ENCODE measurements around the gene WDR43. TPM values are rescaled to one million over a fixed set of nuclear protein-coding genes. Genes with fewer than 3 reads are reported as not detected.

WDR43 gene
- total RNA-seq, 2 experiments from 2014 or later = 50.3 to 54.3 TPM

- DNase-seq = no peak
- POLR2A ChIA-PET = no interaction called here
- peaks cover 31% of the 10 kb centered on the region for H3K36me3 Mint-ChIP-seq
Measured at GRCh38 chr2:28927878-28928277, 33.4 kb downstream of the WDR43 start.

DNA sequence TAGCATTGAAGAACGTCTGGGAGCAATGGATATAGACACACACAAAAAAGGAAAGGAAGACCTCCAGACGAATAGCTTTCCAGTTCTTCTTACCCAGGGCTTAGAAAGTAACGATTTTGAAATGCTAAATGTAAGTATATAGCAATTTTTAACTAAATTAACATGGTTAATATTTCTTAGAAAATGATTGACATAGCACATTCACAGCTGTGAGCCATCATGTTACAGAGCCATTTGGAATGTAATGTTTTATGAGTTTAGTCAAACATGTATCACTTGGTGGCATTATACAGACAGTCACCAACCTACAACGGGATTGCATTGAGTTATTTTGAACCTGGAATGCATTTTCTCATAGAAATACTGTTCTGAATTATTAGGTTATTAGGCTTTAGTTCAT is 35.1 kb downstream of the WDR43 start:
- no peak overlapping the region for H3K4me3 Mint-ChIP-seq
- no peaks in the 10 kb centered on the region for H3K4me1 Mint-ChIP-seq
- no peaks in the 10 kb centered on the region for H3K27me3 Mint-ChIP-seq
- no peak overlapping the region for H3K27ac Mint-ChIP-seq
- H3K36me3 Mint-ChIP-seq = peaks cover 21% of the 10 kb centered on the region
- DNase-seq (no peak), ATAC-seq (ENCODE audit: low read depth) (no peak)
- H3K9me3 Mint-ChIP-seq = no peaks in the 10 kb centered on the region
- POLR2A ChIA-PET = no interaction called here

More at GRCh38 chr2:28927878-28928277, 33.4 kb downstream of the WDR43 start:
- no peaks in the 10 kb centered on the region for H3K27me3 Mint-ChIP-seq
- peaks cover 2% of the 10 kb centered on the region for H3K4me1 Mint-ChIP-seq
- H3K27ac Mint-ChIP-seq = no peak overlapping the region
- no peaks in the 10 kb centered on the region for H3K9me3 Mint-ChIP-seq
- H3K4me3 Mint-ChIP-seq = no peak overlapping the region
- no peak for ATAC-seq (ENCODE audit: low read depth)

DNA sequence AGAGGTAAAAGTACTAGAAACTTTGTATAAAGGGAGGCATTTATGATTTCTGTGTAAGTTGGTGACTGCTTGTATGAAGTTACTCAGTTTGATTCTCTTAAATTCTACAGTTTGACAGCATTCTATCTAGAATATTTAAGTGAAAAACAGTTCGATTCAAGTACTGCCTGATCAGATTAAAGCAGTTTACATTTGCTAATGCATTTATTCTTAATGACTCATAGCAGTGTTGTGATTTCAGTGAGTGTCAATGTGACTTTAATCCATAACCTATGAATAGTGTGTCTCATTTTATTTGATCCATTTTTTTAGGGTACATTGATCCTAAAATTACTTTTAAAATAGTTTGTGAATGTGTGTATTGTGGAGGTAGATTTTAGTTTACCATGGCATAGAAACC is 35.7 kb downstream of the WDR43 start:
- Mint-ChIP-seq H3K36me3 (peaks cover 19% of the 10 kb centered on the region), H3K27me3 (no peaks in the 10 kb centered on the region), H3K27ac (no peak overlapping the region), H3K4me3 (no peak overlapping the region), H3K4me1 (no peaks in the 10 kb centered on the region), H3K9me3 (no peaks in the 10 kb centered on the region)
- ATAC-seq (ENCODE audit: low read depth) = no peak
- DNase-seq = no peak
- POLR2A ChIA-PET = no interaction called here

- no peak for DNase-seq
- Mint-ChIP-seq H3K4me3 (no peak overlapping the region), H3K9me3 (no peaks in the 10 kb centered on the region), H3K27me3 (no peaks in the 10 kb centered on the region), H3K27ac (no peak overlapping the region), H3K4me1 (peaks cover 6% of the 10 kb centered on the region), H3K36me3 (peaks cover 15% of the 10 kb centered on the region)
- POLR2A ChIA-PET = no interaction called here
- ATAC-seq (ENCODE audit: low read depth) = no peak
Measured at GRCh38 chr2:28934769-28935168, 40.3 kb downstream of the WDR43 start.

- no peak for ATAC-seq (ENCODE audit: low read depth)
- no peak overlapping the region for H3K27ac Mint-ChIP-seq
- H3K9me3 Mint-ChIP-seq = no peaks in the 10 kb centered on the region
- peaks cover 39% of the 10 kb centered on the region for H3K36me3 Mint-ChIP-seq
- no peak overlapping the region for H3K4me3 Mint-ChIP-seq
- DNase-seq = no peak
- POLR2A ChIA-PET = no interaction called here
- H3K4me1 Mint-ChIP-seq = peaks cover 12% of the 10 kb centered on the region
- H3K27me3 Mint-ChIP-seq = no peaks in the 10 kb centered on the region
Measured at GRCh38 chr2:28941008-28941407, 46.5 kb downstream of the WDR43 start.

- POLR2A ChIA-PET = no interaction called here
- H3K36me3 Mint-ChIP-seq = peaks cover 47% of the 10 kb centered on the region
- peaks cover 2% of the 10 kb centered on the region for H3K9me3 Mint-ChIP-seq
- peaks cover 8% of the 10 kb centered on the region for H3K4me1 Mint-ChIP-seq
- H3K27ac Mint-ChIP-seq = no peak overlapping the region
- H3K27me3 Mint-ChIP-seq = no peaks in the 10 kb centered on the region
- no peak for ATAC-seq (ENCODE audit: low read depth)
- no peak for DNase-seq
- H3K4me3 Mint-ChIP-seq = no peak overlapping the region
Measured at GRCh38 chr2:28944535-28945248, 50.2 kb downstream of the WDR43 start.

GRCh38 chr2:28948160-28948559 is 53.7 kb downstream of the WDR43 start:
- ATAC-seq (ENCODE audit: low read depth) = no peak

DNA sequence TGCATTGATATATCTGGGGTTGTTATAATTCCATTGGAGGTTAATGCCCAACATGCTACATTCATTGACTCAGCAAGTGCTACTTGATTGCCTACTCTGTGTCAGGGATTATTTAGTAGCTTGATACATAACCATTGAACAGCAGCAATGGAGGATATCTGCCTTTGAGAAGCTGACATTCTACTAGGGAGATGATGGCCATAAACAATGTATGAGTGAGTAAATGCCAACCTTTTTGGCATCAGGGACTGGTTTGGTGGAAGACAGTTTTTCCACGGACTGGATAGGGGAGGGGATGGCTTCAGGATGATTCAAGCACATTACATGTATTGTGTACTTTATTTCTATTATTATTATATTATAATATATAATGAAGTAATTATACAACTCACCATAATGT is 54.7 kb downstream of the WDR43 start:
- peaks cover 37% of the 10 kb centered on the region for H3K36me3 Mint-ChIP-seq
- POLR2A ChIA-PET = no interaction called here
- H3K4me3 Mint-ChIP-seq = no peak overlapping the region
- H3K27ac Mint-ChIP-seq = no peak overlapping the region
- DNase-seq (no peak), ATAC-seq (ENCODE audit: low read depth) (no peak)
- H3K9me3 Mint-ChIP-seq = peaks cover 2% of the 10 kb centered on the region
- H3K4me1 Mint-ChIP-seq = peaks cover 5% of the 10 kb centered on the region
- H3K27me3 Mint-ChIP-seq = no peaks in the 10 kb centered on the region

More at GRCh38 chr2:28948160-28948559, 53.7 kb downstream of the WDR43 start:
- H3K36me3 Mint-ChIP-seq = peaks cover 43% of the 10 kb centered on the region
- POLR2A ChIA-PET = no interaction called here
- peaks cover 2% of the 10 kb centered on the region for H3K9me3 Mint-ChIP-seq
- peaks cover 5% of the 10 kb centered on the region for H3K4me1 Mint-ChIP-seq
- no peaks in the 10 kb centered on the region for H3K27me3 Mint-ChIP-seq
- H3K4me3 Mint-ChIP-seq = no peak overlapping the region
- no peak overlapping the region for H3K27ac Mint-ChIP-seq
- no peak for DNase-seq

DNA sequence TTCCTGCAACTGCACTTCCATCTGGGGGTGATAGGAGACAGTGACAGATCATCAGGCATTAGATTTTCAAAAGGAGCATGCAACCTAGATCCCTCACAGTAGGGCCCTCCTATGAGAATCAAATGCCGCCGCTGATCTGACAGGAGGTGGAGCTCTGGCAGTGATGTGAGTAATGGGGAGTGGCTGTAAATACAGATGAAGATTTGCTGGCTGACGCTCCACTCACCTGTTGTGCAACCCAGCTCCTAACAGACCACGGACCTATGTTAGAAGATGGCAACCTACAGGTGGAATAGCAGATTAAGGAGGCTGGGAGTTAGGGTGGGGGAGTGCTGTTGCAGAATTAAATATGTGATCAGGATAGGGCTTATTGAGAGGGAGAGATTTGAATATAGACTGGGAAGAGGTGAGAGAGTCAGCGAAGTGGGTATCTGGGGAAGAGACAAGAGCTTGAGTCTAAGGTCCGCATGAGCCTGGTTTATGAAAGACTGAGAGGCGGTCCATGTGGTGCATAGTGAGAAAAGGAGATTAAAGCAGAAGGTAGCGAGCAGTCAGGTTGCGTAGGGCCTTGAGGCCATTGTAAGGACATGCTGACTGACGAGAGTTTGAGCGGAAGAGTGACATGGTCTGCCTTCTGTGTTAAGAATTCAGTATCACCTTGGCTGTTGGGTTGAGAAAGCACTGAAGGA is 55.3 kb downstream of the WDR43 start:
- Mint-ChIP-seq H3K27me3 (no peaks in the 10 kb centered on the region), H3K4me1 (peaks cover 4% of the 10 kb centered on the region), H3K36me3 (peaks cover 32% of the 10 kb centered on the region), H3K9me3 (peaks cover 2% of the 10 kb centered on the region), H3K27ac (peak overlapping the region; percentile 9), H3K4me3 (no peak overlapping the region)
- no peak for DNase-seq
- POLR2A ChIA-PET = no interaction called here
- ATAC-seq (ENCODE audit: low read depth) = no peak

DNA sequence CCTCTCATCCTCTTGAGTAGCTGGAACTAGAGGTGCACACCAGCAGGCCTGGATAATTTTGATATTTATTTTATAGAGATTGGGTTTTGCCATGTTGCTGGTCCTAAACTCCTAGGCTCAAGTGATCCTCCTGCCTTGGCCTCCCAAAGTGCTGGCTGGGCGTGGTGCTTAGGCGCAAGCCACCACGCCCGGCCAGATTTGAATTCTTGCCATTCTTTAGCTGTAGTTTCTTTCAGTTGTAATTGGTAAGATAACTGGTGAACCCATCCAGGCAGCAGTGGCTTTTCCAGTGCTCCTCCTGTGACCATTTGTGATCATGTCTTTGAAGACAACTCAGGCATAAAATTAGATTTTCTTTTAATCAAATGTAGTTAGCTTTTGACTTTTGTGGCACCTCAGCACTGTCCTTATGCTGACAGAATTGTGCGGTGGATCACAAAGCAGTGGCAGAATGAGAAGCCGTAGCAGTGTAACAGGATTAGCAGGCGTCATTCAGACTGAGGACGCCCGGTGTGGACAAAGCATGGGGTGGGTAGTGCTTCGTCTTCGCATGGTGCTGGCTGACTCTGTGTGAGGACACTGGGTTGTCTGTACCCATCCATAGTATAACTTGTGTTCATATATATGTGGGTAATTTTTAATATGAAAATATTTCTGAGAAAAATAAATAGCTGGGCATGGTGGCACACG is 56.6 kb downstream of the WDR43 start:
- POLR2A ChIA-PET = no interaction called here
- H3K27me3 Mint-ChIP-seq = no peaks in the 10 kb centered on the region

GRCh38 chr2:28951910-28952835 is 57.7 kb downstream of the WDR43 start:
- Mint-ChIP-seq H3K36me3 (peaks cover 22% of the 10 kb centered on the region), H3K9me3 (peaks cover 2% of the 10 kb centered on the region), H3K27ac (no peak overlapping the region), H3K4me3 (no peak overlapping the region), H3K4me1 (peaks cover 12% of the 10 kb centered on the region), H3K27me3 (no peaks in the 10 kb centered on the region)
- POLR2A ChIA-PET = no interaction called here
- DNase-seq (no peak), ATAC-seq (ENCODE audit: low read depth) (no peak)

More for the DNA sequence above, 56.6 kb downstream of the WDR43 start:
- no peak for DNase-seq
- peaks cover 2% of the 10 kb centered on the region for H3K9me3 Mint-ChIP-seq
- peaks cover 26% of the 10 kb centered on the region for H3K36me3 Mint-ChIP-seq
- H3K4me3 Mint-ChIP-seq = no peak overlapping the region
- no peak overlapping the region for H3K27ac Mint-ChIP-seq
- H3K4me1 Mint-ChIP-seq = peaks cover 7% of the 10 kb centered on the region
- no peak for ATAC-seq (ENCODE audit: low read depth)

- POLR2A ChIA-PET = no interaction called here
- H3K27me3 Mint-ChIP-seq = no peaks in the 10 kb centered on the region
- DNase-seq (no peak), ATAC-seq (ENCODE audit: low read depth) (peak; percentile 30)
- no peak overlapping the region for H3K4me3 Mint-ChIP-seq
- H3K36me3 Mint-ChIP-seq = peaks cover 22% of the 10 kb centered on the region
- peaks cover 16% of the 10 kb centered on the region for H3K4me1 Mint-ChIP-seq
- no peak overlapping the region for H3K27ac Mint-ChIP-seq
- H3K9me3 Mint-ChIP-seq = peaks cover 2% of the 10 kb centered on the region
Measured at GRCh38 chr2:28952836-28953211, 58.4 kb downstream of the WDR43 start.

GRCh38 chr2:28955467-28955866 is 61.0 kb downstream of the WDR43 start:
- Mint-ChIP-seq H3K36me3 (peaks cover under 1% of the 10 kb centered on the region), H3K27me3 (no peaks in the 10 kb centered on the region), H3K27ac (no peak overlapping the region), H3K4me3 (no peak overlapping the region), H3K4me1 (peaks cover 20% of the 10 kb centered on the region), H3K9me3 (no peaks in the 10 kb centered on the region)
- POLR2A ChIA-PET = interaction anchor here (0.6 kb wide), 1 partner anchor 59 kb away, joined by 3 read pairs; no protein-coding TSS in a partner anchor
- no peak for ATAC-seq (ENCODE audit: low read depth)
- no peak for DNase-seq
